ENCODE results near the gene KRTAP5-8. TPM values are rescaled to one million over a fixed set of nuclear protein-coding genes. Genes with fewer than 3 reads are reported as not detected.
"Not testable (repeated sequence)": the region's sequence is repeated elsewhere in the genome, so short reads cannot be mapped to it uniquely, and the experiment has no call there.

Gene KRTAP5-8
- total RNA-seq, 2 experiments from 2014 or later = not detected

DNA sequence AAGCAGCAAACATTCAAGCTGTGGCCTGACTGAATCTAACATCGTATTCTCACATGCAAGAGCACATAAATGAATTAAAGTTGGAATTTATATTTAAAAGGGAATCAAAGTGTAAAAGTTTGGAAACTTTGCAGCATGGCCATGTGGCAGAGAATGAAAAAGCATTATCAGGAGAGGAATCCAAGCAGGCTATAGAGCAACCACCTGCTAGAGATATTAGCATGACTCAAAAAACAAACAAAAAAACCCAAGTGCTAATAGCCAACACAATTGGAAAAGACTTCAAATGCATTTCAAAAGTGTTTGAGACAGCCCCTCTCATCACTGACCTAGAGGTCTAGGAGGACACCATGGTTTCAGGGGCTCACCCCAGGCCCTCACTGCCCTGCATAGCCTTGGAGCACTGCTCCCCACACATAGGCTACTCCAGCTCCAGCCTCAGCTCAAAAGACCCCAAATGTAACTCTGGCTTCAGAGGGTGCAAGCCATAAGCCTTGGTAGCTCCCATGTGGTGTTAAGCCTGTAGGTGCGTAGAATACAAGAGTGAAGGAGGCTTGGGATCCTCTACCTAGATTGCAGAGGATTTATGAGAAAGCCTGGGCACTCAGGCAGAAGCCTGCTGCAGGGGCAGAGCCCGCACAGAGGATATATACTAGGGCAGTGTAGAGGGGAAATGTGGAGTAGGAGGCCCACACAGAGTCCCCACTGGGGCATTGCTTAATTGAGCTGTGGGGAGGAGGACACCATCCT, 12.5 kb upstream of the KRTAP5-8 start:
- ChIA-PET POLR2A (no interaction called here), CTCF (interaction anchor here (0.6 kb wide), 1 partner anchor 1752 kb away, joined by 7 read pairs; no protein-coding TSS in a partner anchor)
- no peaks in the 10 kb centered on the region for H3K4me1 Mint-ChIP-seq (ENCODE audit: low read depth)
- no peaks in the 10 kb centered on the region for H3K36me3 Mint-ChIP-seq
- intact Hi-C loops (cut with micrococcal nuclease) = no loop called here
- H3K4me3 Mint-ChIP-seq = no peak overlapping the region
- peaks cover 10% of the 10 kb centered on the region for H3K27me3 Mint-ChIP-seq
- no peak overlapping the region for H3K27ac Mint-ChIP-seq
- no peak for DNase-seq
- H3K9me3 Mint-ChIP-seq = peaks cover 3% of the 10 kb centered on the region

GRCh38 chr11:71525938-71526495, 11.8 kb upstream of the KRTAP5-8 start:
- no peak for DNase-seq
- Mint-ChIP-seq H3K36me3 (no peaks in the 10 kb centered on the region), H3K27me3 (peaks cover 10% of the 10 kb centered on the region), H3K4me1 (ENCODE audit: low read depth) (no peaks in the 10 kb centered on the region), H3K9me3 (peaks cover 3% of the 10 kb centered on the region), H3K27ac (no peak overlapping the region), H3K4me3 (no peak overlapping the region)
- CTCF ChIA-PET = no interaction called here
- intact Hi-C loops (cut with micrococcal nuclease) = no loop called here
- POLR2A ChIA-PET = no interaction called here

GRCh38 chr11:71526796-71527575, 10.8 kb upstream of the KRTAP5-8 start, which contains the start of gene KRTAP5-7:
Gene KRTAP5-7 (plus strand): TSS chr11:71527267. CDS start chr11:71527301, 34 bp downstream.
- DNase-seq; intact Hi-C loops (cut with micrococcal nuclease); H3K27ac Mint-ChIP-seq; H3K9me3 Mint-ChIP-seq; POLR2A ChIA-PET; H3K4me1 Mint-ChIP-seq (ENCODE audit: low read depth); CTCF ChIA-PET; H3K36me3 Mint-ChIP-seq; H3K4me3 Mint-ChIP-seq: not testable (repeated sequence)
- peaks cover 10% of the 10 kb centered on the region for H3K27me3 Mint-ChIP-seq

- Mint-ChIP-seq H3K4me1 (ENCODE audit: low read depth) (no peaks in the 10 kb centered on the region), H3K9me3 (peaks cover 2% of the 10 kb centered on the region), H3K27ac (no peak overlapping the region), H3K36me3 (no peaks in the 10 kb centered on the region), H3K4me3 (no peak overlapping the region), H3K27me3 (peaks cover 10% of the 10 kb centered on the region)
- ChIA-PET CTCF (no interaction called here), POLR2A (no interaction called here)
- intact Hi-C loops (cut with micrococcal nuclease) = no loop called here
- no peak for DNase-seq
Observed at GRCh38 chr11:71527576-71528210, 10.1 kb upstream of the KRTAP5-8 start.

GRCh38 chr11:71530602-71531001, 7.2 kb upstream of the KRTAP5-8 start:
- H3K27me3 Mint-ChIP-seq = peaks cover 10% of the 10 kb centered on the region
- POLR2A ChIA-PET = interaction anchor here (0.6 kb wide), 1 partner anchor 26 kb away, joined by 3 read pairs; no protein-coding TSS in a partner anchor
- no peak overlapping the region for H3K27ac Mint-ChIP-seq
- intact Hi-C loops (cut with micrococcal nuclease) = no loop called here
- no peak for DNase-seq
- CTCF ChIA-PET = no interaction called here
- no peaks in the 10 kb centered on the region for H3K4me1 Mint-ChIP-seq (ENCODE audit: low read depth)
- H3K4me3 Mint-ChIP-seq = no peak overlapping the region
- no peaks in the 10 kb centered on the region for H3K36me3 Mint-ChIP-seq
- no peaks in the 10 kb centered on the region for H3K9me3 Mint-ChIP-seq

- H3K4me3 Mint-ChIP-seq = no peak overlapping the region
- no peak for DNase-seq
- ChIA-PET POLR2A (no interaction called here), CTCF (no interaction called here)
- peaks cover 4% of the 10 kb centered on the region for H3K27me3 Mint-ChIP-seq
- intact Hi-C loops (cut with micrococcal nuclease) = no loop called here
- H3K36me3 Mint-ChIP-seq = no peaks in the 10 kb centered on the region
- no peaks in the 10 kb centered on the region for H3K9me3 Mint-ChIP-seq
- H3K27ac Mint-ChIP-seq = no peak overlapping the region
- no peaks in the 10 kb centered on the region for H3K4me1 Mint-ChIP-seq (ENCODE audit: low read depth)
Observed at GRCh38 chr11:71532036-71532610, 5.7 kb upstream of the KRTAP5-8 start.

DNA sequence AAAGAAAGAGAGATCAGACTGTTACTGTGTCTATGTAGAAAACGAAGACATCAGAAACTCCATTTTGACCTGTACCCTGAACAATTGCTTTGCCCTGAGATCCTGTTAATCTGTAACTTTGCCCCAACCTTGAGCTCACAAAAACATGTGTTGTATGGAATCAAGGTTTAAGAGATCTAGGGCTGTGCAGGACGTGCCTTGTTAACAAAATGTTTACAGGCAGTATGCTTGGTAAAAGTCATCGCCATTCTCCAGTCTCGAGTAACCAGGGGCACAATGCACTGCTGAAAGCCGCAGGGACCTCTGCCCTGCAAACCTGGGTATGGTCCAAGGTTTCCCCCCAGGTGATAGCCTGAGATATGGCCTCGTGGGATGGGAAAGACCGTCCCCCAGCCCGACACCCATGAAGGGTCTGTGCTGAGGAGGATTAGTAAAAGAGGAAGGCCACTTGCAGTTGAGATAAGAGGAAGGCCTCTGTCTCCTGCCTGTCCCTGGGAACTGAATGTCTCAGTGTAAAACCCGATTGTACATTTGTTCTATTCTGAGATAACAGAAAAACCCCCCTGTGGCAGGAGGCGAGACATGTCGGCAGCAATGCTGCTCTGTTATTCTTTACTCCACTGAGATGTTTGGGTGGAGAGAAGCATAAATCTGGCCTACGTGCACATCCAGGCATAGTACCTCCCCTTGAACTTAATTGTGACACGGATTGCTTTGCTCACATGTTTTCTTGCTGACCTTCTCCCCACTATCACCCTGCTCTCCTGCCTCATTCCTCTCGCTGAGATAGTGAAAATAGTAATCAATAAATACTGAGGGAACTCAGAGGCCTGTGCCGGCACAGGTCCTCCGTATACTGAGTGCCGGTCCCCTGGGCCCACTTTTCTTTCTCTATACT, 2.9 kb upstream of the KRTAP5-8 start:
- POLR2A ChIA-PET; H3K36me3 Mint-ChIP-seq; H3K4me1 Mint-ChIP-seq (ENCODE audit: low read depth); H3K9me3 Mint-ChIP-seq; intact Hi-C loops (cut with micrococcal nuclease); H3K4me3 Mint-ChIP-seq; DNase-seq; H3K27ac Mint-ChIP-seq; H3K27me3 Mint-ChIP-seq; CTCF ChIA-PET: not testable (repeated sequence)

GRCh38 chr11:71535825-71536224, 2.0 kb upstream of the KRTAP5-8 start:
- intact Hi-C loops (cut with micrococcal nuclease) = no loop called here
- ChIA-PET CTCF (no interaction called here), POLR2A (no interaction called here)

DNA sequence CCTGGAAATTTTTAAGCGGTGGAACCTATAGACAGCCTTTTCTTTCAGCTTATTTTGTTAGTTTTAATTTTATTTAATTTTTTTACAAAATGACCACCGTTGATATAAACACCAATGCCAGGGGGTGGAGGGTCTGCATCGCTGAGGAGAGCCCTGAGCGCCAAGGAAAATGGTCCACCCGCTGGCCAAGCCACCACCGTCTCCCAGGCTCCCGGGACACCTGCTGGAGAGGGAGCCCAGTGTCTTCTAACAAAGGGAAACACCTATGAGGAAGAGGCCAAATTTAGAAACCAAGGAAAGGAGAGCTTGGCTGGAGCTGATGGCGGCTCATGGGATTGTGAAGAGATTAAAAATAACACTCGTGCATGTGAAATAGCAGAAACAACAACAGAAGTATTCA, 288 bp upstream of the KRTAP5-8 start:
- peaks cover 12% of the 10 kb centered on the region for H3K9me3 Mint-ChIP-seq
- intact Hi-C loops (cut with micrococcal nuclease) = no loop called here
- H3K27me3 Mint-ChIP-seq = peaks cover 15% of the 10 kb centered on the region
- H3K4me3 Mint-ChIP-seq = no peak overlapping the region
- H3K36me3 Mint-ChIP-seq = peaks cover 5% of the 10 kb centered on the region
- ChIA-PET POLR2A (no interaction called here), CTCF (no interaction called here)
- peaks cover 6% of the 10 kb centered on the region for H3K4me1 Mint-ChIP-seq (ENCODE audit: low read depth)
- H3K27ac Mint-ChIP-seq = no peak overlapping the region
- DNase-seq = no peak

More at GRCh38 chr11:71535825-71536224, 2.0 kb upstream of the KRTAP5-8 start:
- Mint-ChIP-seq H3K9me3 (peaks cover 4% of the 10 kb centered on the region), H3K4me3 (no peak overlapping the region), H3K27ac (no peak overlapping the region), H3K27me3 (peaks cover 6% of the 10 kb centered on the region), H3K36me3 (peaks cover 3% of the 10 kb centered on the region), H3K4me1 (ENCODE audit: low read depth) (peaks cover 4% of the 10 kb centered on the region)
- no peak for DNase-seq

GRCh38 chr11:71538666-71538990, 803 bp downstream of the KRTAP5-8 start:
- intact Hi-C loops (cut with micrococcal nuclease) = no loop called here
- peaks cover 5% of the 10 kb centered on the region for H3K36me3 Mint-ChIP-seq
- peaks cover 14% of the 10 kb centered on the region for H3K4me1 Mint-ChIP-seq (ENCODE audit: low read depth)
- no peak overlapping the region for H3K27ac Mint-ChIP-seq
- POLR2A ChIA-PET = no interaction called here
- peaks cover 12% of the 10 kb centered on the region for H3K9me3 Mint-ChIP-seq
- CTCF ChIA-PET = no interaction called here
- H3K4me3 Mint-ChIP-seq = no peak overlapping the region
- DNase-seq = no peak
- H3K27me3 Mint-ChIP-seq = peaks cover 23% of the 10 kb centered on the region

DNA sequence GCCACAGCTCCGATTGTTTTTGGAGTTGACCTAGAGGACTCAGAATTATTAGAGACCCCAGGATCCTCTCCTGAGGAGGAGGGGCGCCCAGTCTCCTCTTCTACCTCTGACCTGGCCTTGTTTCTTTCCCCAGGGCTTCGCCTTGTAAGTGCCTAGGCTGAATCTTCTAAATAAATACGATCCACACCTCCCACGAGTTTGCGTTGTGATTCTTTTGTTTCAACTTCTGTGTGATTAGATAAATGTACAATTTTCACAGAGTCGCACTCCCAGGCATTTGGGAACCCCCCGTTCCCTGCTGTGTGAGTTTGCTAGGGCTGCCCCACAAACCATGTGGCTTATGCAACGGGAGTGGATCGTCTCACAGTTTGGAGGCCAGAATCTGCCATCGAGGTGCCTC, 1.2 kb downstream of the KRTAP5-8 start:
- DNase-seq = no peak
- intact Hi-C loops (cut with micrococcal nuclease) = no loop called here
- Mint-ChIP-seq H3K4me3 (no peak overlapping the region), H3K27ac (no peak overlapping the region), H3K36me3 (peaks cover 5% of the 10 kb centered on the region), H3K4me1 (ENCODE audit: low read depth) (peaks cover 17% of the 10 kb centered on the region), H3K27me3 (peaks cover 25% of the 10 kb centered on the region), H3K9me3 (peaks cover 12% of the 10 kb centered on the region)
- CTCF ChIA-PET = no interaction called here
- POLR2A ChIA-PET = no interaction called here

All from activated CD4-positive, alpha-beta memory T cell treated with anti-CD3 and anti-CD28 coated beads for 36 hours (primary cell).